Fibroblast of lung (primary cell): ENCODE results near the gene TIMP2.

Experiments
- EZH2 ChIP-seq: IDR thresholded peaks from 2 replicates; pipeline ENCODE4 v1.5.1; 2012; ENCODE audit warnings: low read length, control low read depth, mild to moderate bottlenecking; ENCODE audit errors: missing control alignments
- TF ChIP-seq, protein P1 (sequence below), 2 donors: IDR thresholded peaks in 1 of 2; conservative IDR thresholded peaks in 1 of 2; 1 replicate in 1 of 2; 2 replicates in 1 of 2; pipeline ENCODE4 v1.5.1; 2011 to 2012; ENCODE audit warnings: low read length in 2 of 2, control low read depth in 1 of 2, inconsistent platforms in 1 of 2, low read depth in 1 of 2, mild to moderate bottlenecking in 1 of 2

DNA sequence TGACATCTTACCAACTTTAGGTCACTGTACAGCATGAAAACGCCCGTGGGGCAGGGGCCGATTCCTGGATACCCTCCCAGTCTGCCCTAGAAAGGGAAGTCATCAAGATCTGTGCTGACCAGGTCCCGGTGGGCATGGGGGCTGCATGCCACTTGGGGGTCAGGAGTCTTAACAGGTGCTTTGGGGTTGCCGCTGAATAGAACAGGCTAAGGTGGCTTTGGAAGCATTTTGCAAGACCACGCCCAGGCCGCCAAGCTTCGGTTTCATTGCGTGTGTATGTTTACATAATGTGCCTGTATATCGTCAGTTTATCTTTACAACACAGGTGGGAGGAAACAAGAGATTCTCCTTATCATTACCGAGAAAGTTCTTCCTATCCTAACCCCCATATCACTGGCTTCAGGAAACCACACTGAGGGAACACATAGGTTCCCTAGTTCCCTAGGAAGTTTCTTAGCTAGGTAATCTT lies 71.2 kb downstream of the TIMP2 start:
- TF ChIP-seq, protein P1, sequence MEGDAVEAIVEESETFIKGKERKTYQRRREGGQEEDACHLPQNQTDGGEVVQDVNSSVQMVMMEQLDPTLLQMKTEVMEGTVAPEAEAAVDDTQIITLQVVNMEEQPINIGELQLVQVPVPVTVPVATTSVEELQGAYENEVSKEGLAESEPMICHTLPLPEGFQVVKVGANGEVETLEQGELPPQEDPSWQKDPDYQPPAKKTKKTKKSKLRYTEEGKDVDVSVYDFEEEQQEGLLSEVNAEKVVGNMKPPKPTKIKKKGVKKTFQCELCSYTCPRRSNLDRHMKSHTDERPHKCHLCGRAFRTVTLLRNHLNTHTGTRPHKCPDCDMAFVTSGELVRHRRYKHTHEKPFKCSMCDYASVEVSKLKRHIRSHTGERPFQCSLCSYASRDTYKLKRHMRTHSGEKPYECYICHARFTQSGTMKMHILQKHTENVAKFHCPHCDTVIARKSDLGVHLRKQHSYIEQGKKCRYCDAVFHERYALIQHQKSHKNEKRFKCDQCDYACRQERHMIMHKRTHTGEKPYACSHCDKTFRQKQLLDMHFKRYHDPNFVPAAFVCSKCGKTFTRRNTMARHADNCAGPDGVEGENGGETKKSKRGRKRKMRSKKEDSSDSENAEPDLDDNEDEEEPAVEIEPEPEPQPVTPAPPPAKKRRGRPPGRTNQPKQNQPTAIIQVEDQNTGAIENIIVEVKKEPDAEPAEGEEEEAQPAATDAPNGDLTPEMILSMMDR (conservative IDR thresholded peaks at IDR 0.05 in 1 of 2, IDR thresholded peaks at IDR 0.05 in 1 of 2; ENCODE audit: low read depth in 1 of 2, low read length in 2 of 2) = no peak
- no peak for TF ChIP-seq EZH2
